Measurements from ENCODE around the gene UNC5B.

UNC5B gene

DNA sequence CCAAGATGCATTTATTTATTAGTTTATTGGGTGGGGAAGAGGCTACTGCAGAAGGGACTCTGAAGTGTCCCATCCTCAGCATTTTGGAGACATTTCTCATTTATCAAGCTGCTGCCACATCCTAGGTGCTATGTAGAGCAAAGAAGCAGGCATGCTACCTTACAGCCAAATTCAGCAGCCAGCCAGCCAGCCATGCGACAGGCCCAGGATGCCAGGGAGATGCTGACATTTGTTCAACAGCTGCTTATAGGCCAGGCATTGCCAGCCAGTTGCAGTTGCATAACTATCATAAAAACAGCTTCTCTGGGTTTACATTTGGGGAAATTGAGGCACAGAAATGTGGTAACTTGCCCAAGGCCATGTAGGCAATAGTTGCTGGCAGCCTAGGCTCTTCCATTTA, 109.0 kb downstream of the UNC5B start:
- DNase-seq (ENCODE audit: low read depth): no peak

DNA sequence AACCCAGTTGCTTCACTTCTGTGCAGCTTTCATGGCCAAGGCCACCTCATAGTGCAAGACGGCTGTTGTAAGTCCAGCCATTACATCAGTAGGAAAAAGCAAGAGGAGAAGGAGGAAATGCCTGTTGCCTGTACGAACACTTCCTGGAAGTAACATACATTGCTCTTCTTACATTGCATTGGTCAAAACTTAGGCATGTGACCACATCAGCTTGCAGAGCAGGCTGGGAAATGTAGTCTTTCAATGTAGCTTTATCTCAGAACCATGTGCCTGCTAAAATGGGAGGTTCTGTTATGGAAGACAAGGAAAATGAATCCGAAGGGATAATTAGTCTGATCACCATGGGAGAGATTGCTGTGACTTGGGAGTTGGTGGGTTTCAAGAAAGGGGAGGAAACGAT, 111.0 kb downstream of the UNC5B start:
- DNase-seq (ENCODE audit: low read depth): no peak

DNA sequence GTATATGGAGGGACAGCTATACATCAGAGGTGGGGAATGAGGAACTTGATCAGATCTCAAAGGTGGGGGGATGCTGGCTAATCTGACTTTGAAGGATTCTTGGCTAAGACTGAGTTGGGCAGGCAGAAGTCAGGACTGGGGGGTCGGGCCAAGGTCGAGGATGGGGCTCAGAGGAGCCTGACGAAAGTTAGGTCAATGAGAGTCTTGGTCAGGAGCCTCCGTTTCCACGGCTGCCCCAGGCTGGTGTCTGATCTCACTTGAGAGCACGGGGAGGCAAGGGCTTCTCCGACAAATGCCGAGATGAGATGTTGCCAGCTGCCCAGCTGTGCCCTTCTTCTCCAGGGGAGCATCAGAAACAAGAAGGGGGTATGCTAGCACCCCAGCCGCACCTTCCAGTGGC, 112.4 kb downstream of the UNC5B start:
- DNase-seq (ENCODE audit: low read depth): no peak

DNA sequence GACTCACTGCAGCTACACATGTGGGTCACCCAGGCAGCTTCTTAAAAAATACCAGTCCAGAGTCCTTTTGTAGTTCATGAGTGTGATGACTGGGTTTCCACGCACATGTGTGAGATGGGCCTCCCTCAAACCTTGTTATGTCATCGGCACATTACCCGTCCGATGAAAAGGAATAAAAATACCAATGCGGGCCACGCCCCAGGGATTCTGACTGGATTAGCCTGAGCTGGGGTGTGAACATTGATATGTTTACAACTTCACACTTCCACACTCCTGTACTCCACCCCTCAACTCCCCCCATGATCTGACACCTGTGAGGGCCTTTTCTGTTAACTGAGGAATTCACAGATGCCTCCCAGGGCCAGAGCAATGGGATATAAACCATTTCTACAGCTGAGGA, 112.9 kb downstream of the UNC5B start:
- DNase-seq (ENCODE audit: low read depth): no peak

- DNase-seq (ENCODE audit: low read depth): no peak
These were observed 114.1 kb downstream of the UNC5B start for GRCh38 chr10:71326464-71326881.

- no peak for DNase-seq (ENCODE audit: low read depth)
These were observed 118.5 kb downstream of the UNC5B start for GRCh38 chr10:71330789-71331404.

DNA sequence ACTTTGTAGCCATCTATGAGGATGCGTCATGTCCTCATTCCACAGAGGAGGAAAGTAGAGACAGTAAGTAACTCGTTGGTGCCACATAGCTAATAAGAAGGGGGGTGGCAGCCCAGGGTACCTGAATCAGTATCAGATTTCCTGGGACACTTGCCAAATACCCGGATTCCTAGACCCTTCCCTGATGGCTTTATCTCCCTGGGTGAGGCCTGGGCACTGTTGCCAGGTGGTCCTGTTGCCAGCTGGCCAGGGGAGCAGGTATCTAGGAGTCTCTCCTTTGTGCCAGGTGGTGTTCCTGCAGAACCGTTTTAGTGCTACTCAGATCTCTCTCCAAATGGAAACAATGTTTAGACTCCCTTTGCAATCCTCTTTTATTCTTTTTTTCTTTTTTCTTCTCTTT, 119.4 kb downstream of the UNC5B start:
- DNase-seq (ENCODE audit: low read depth): no peak

- no peak for DNase-seq (ENCODE audit: low read depth)
These were observed 120.1 kb downstream of the UNC5B start for GRCh38 chr10:71332466-71332865.

DNA sequence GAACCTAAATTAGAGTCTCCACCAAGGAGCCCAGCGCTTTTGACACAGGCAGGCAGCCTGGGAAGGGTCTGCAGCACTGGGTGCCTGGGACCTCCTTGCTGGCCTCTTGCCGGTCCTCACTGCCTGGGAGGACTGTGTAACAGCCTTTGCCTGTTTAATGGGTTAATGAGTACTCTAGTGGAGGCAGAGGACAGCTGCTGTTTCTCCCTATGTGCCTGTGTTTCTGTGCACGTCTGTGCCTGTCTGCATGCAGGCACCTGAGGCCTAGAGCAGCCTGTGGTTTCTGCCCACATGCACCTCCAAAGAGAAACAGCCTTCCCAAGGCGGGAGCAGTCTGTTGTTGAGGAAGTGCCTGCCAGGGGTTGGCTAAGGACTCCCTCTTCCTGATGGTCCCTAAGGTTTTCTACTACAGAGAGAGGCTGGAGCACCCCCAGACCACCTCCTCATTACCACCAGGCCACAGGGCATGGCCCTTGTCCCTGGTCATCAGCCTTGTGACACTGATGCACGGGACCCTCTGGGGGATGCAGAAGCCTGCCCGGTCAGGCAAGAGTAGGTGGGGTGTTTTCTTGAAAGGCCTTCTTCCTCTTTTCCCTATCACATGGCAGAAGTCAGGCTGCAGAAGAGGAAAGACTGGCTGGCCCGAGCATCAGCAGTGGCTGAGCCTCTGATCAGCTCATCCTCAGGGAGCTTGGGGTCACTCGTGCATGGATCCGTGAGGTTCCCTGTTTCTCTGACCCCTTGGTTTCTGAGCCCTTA, 120.9 kb downstream of the UNC5B start:
- DNase-seq (ENCODE audit: low read depth): no peak

GRCh38 chr10:71334221-71334791, 121.9 kb downstream of the UNC5B start:
- no peak for DNase-seq (ENCODE audit: low read depth)

DNA sequence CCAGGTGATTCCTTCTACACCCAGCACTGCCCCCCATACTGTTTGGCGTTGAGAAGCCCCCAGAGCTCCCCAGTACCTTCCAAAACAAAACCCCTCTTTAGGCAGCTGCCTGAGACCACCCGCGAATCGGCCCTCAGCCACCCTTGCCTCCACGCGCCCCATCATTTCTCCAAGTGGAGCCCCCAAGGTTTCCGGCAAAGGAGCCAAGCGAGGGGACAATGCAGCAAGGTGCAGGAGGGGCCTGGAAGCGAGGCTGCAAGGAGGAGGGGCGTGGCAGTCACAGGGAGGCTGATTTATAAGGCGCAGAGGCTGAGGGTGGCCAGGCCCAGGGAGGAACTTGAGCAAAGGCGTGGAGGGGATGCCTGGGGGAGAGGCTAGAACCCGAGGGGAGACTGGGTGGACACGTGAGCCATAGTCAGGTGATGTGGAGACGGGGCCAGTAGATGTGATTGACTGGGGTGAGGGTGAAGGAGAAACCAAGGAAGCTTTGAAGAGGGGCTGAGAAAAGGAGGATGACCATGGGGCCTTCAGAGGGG, 122.9 kb downstream of the UNC5B start:
- no peak for DNase-seq (ENCODE audit: low read depth)

DNA sequence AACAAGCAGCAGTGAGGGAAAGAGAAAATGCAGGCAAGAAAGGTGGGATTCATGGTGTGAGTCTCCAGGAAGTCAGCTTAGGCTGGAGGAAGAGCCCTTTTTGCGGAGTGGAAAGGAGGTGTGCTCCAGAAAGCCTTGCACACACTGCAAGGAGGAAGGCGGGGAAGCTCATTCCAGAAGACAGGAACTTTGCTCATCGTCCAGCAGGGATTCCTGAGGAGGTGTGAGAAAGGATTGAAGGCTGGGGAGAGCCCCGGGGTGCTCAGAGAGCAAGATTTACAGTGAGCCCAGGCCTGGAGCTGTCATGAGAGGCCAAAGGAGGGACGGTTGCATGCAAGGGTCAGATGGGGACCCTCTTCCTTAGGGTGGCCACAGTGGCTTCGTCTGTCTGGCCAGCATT, 124.3 kb downstream of the UNC5B start:
- no peak for DNase-seq (ENCODE audit: low read depth)

DNA sequence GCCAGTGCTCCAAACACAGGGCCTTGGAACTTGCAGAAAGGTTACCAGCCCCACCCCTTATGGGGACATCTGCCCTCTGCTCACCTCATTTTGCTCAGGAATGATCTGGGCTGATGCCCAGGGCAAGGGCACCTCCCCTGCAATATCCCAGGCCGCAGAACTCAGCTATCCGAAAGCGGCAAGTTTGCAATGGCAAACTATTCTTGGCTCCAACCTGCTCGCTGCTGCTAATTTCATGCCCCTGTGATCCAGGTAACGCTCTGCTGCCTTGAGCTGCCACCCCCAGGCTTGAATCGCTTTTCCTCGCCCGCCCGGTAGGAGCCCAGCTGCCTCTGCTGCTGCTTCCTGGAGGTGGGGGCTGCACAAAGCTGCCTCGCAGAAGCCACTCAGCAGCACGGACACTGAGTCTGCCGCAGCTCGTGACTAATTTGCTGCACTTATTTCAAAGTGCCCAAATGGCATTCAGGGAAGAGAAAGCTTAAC, 124.9 kb downstream of the UNC5B start:
- DNase-seq (ENCODE audit: low read depth): no peak

DNA sequence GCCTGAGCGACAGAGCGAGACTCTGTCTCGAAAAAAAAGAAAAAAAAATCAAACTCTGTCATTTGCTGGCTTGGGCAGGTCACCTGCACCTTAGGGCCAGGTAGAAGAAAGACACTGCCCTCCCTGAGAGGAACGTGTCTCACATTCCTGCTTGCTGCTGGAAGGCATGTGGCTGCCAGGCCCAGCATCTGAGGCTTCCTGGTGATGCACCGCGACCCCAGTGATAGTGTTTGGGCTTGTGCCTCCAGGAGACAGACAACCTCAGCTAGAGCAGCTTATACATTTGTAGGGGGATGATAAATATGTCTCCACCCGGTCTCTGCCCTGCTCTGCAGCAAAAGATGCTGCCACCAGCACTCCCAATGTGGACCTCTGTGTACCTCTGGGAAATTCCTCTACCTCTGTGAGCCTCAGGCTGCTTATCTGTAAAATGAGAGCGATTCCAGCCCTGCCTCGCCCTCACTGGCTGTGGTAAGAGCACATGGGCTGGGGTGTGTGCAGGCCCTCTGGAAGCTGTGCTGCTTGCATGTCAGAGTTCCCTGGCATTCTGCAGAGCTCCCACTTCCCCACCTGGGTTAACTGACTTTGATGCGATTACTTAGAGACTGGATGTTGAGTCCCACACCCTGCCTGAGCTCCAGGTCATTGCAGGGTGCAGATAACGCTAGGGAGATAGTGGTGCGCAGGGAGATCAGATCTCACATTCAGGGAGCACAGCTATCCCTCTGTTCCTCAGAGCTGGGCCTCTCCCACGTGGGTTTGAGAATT, 126.5 kb downstream of the UNC5B start:
- no peak for DNase-seq (ENCODE audit: low read depth)

GRCh38 chr10:71339796-71340589, 127.6 kb downstream of the UNC5B start:
- DNase-seq (ENCODE audit: low read depth): no peak

- no peak for DNase-seq (ENCODE audit: low read depth)
These were observed 130.4 kb downstream of the UNC5B start for GRCh38 chr10:71342573-71343391.

DNA sequence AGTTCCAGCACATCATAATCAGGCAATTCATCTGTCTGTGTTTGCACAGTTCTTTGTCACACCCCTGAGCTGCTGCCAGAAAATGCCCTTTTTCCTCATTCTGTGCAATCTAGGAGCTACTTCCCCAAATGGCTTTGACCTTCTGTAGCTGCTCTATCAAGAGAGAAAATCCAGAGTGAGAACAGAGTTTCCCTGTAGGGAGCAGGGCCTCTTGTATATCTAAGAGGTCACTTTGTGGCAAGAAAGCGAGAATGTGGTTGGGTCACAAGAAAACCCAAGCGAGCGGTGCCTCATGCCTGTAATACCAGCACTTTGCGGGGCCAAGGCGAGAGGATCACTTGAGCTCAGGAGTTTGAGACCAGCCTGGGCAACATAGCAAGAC, 131.0 kb downstream of the UNC5B start:
- DNase-seq (ENCODE audit: low read depth): no peak

- DNase-seq (ENCODE audit: low read depth): no peak
These were observed 132.0 kb downstream of the UNC5B start for GRCh38 chr10:71344154-71344925.

GRCh38 chr10:71344993-71345480, 132.7 kb downstream of the UNC5B start:
- no peak for DNase-seq (ENCODE audit: low read depth)

DNA sequence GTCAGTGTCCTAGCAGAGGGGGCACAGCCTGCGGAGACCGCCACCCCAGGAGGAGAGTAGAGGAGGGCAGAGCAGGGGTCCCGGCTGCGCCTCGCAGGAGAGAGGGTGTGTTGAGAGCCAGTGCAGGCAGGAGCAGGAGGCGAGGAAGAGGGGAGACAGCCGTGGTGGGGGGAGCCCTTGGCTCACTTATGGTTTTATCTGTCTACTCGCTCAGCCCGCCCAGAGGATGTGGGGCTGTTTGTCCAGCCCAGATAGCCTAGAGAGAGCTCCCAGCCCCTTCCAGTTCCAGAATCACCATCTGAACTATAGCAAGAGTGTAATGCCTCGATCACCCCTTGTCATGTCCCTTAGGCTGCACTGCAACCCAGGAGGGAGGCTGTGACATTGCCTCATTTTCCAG, 133.3 kb downstream of the UNC5B start:
- DNase-seq (ENCODE audit: low read depth): no peak

All from non-pigmented ciliary epithelial cell (primary cell).